ENCODE data around the gene MST1.

GRCh38 chr3:49738067-49738713, 48.9 kb upstream of the MST1 start:
- TF ChIP-seq CTCF (IDR thresholded peaks at IDR 0.05) = no peak
- no peak for TF ChIP-seq POLR2A (IDR thresholded peaks at IDR 0.05)
